GM19395 (cell line): ENCODE results near the gene NOLC1.
A peak's percentile ranks its signal among the peaks of the same experiment; 100 is the strongest.

ENCODE experiments used
- ATAC-seq: cut with Tn5 transposase; IDR thresholded peaks from one replicate; pipeline ENCODE4 v1.9.1; 2021; ENCODE audit warnings: mild to moderate bottlenecking, moderate library complexity; ENCODE audit not compliant: unreplicated experiment

The NOLC1 gene

DNA sequence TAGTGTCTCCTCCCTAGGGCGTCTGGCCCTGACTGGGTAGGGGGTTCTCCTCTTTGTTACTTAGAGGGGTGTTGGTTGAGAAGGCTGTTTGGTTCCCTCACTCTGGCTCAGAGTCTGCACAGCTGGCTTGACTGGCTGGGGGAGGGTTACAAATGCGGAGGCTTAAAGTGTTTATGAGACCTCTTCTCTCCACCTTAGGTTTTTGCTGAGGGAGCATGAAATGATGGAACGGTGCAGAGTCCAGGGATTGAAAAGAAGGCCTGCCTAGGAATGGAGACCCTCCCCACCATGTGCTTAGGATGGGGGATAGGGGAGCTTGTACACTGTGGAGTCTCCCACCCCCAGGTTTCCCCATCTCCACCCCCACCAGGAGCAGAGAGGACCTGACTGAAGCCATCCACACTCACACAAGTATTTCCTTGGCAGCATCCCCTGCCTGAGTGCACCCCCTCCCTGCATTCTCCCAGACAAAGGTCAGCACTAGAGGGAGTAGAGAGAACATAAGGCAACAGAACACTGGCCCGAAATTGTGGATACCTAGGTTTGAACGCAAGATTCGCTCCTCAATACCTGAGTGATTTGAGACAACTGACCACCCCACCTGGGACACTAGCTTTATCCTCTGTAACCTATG, 30.3 kb upstream of the NOLC1 start:
- ATAC-seq = no peak

DNA sequence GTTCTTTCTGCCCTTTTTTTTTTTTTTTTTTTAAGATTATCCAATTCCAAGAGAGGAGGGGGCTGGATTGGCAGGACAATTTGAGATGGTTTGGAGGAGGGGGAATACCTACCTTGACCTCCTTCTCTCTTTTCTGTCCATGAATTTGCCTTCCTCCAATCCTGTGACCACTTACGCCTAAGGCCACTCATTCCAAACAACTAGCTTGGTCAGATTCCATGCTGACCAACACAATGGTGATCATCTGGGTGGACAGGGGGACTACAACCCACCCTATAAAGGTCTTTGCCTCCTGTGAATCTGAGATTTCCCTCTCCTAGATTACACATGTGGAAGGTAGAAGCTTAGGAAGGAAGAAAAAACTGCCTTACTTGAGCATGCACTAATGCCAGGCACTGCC, 29.7 kb upstream of the NOLC1 start:
- no peak for ATAC-seq

DNA sequence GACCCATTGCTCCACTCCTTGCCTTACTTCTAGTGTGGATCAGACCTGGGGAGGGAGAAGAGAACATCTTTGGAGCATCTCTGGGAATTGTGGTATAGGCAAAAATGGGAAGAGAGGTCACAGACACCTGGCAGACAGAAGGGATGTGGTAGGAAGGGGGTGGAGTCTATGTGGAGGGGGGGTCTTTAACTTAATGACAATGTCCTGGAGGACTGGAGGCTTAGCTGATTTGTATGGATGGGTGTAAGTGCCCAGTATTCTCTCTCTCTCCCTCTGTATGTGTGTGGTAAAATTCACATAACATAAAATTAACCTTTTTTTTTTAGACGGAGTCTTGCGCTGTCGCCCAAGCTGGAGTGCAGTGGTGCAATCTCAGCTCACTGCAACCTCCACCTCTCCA, 29.0 kb upstream of the NOLC1 start:
- no peak for ATAC-seq

DNA sequence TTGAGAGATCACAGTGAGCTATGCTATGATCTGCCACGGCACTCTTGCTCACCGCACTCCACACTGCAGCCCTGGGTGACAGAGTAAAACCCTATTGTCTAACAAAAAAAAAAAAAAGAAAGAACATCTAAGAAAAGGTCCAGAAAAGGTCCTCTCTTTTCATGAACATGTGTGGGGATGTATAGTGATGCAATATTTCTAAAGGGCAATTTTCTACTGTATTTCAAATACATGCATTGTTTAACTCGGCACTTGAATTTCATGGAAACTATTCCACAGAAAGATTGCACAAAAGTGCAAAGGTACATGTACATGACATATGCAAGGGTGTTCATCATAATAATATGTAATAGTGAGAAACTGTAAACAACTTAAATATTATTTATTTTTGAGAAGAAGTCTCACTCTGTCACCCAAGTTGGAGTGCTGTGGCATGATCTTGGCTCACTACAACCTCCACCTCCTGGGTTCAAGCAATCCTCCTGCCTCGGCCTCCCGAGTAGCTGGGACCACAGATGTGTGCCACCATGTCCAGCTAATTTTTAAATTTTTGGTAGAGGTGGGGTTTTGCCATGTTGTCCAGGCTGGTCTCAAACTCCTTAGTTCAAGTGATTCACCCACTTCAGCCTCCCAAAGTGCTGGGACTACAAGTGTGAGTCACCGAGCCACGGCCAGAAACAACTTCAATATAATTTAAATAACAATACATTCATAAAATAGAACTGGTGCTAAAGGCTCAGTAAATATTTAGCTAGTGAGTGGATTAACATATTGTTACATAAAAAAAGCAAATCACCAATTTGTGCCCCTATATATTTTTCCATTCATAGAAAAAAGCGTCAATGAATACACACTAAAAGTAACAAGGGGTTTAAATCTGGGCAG, 20.7 kb upstream of the NOLC1 start:
- no peak for ATAC-seq

DNA sequence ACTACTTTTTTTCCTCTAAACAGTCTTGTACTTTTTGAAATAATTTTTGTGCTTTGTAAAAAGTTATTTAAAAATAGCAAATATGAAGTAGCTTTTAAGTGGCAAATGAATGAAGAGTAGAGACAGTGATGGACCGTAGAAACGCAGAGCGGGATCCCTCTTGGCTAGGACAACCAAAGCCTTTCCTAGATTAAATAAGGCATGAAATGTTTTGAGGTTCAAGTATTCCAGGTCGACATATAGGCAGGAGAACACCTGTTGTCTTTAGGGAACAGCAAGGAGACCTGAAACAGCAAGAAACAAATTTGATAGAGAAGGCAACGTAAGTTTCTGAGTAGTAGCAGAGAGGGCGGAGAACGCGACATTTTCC, 20.0 kb upstream of the NOLC1 start:
- ATAC-seq = no peak

DNA sequence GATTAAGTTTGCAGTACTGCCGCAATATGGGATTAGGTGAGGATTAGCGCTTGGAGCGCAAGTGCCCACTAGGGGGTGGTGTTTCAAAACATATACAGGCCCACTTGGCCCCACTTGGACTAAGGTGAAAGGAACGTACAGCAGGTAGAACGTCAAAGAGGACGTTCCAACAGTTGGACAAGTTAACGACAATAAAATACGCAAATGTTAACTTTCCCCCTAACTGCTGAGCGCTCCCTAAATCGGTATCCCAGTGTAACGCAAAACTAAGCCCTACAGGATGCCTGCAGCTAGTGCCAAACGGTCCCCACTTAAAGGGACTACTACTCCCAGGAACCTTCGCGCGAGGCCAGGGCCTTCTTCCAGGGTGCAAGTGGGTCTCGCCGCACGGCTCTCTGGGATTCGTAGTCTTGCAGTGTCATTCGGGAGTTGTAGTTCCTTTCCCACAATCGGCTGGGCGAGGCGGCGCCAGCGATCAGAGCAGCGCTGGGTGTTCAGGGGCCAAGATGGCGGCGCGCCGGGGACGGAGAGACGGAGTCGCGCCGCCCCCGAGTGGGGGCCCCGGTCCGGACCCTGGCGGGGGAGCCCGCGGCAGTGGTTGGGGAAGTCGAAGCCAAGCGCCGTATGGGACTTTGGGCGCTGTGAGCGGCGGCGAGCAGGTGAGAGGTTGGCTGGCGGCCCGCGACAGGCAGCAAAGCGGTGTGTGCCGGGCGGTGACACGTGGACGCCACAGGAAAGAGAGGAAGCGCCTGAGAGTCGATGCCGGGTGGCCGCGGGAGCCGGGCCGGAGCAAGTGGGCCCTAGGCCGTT, 19.4 kb upstream of the NOLC1 start, which contains the start of gene PPRC1:
Gene PPRC1 (plus strand): TSS at position 478 of the 810 bp plus-strand sequence. CDS start 29 bp downstream, at position 507.
- peak; percentile 93 for ATAC-seq

DNA sequence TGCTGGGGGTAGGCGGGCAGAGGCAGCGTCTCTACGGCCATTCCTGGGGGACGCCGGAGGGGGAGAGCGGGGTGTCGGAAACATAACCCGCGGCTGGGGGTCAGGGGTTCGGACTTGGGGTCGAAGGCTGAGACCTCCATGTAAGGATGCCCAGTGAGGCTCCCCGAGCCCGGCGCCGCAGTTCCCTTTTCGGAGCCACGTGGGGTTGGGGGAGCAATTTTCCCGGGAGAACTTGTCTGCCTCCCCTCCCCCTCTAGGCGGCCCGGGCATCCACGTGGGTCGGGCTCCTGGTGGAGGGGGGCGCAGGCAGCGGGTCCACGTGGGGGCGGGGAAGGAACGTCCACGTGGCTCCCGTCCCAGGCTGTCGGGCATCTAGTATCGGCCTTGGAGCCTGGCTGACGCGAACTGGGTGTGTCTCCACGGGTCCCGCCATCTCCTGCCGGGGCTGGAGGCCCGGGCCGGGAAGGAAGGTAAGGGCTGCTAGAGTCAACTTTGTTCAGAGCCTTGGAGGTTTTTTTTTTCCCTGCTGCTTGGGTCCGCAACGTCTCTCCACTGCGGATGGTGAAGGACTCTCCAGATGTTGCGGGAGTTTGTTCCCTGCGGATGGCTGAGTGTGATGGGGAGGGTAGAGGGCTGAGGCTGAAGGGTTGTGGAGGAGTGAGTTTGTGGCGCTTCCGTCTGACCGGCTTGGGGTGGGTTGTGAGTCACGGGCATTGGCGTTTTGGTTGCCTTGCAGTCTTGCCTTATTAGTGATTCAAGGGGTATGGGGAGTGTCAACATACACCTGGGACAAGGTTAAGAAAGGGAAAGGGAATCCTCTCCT, 18.6 kb upstream of the NOLC1 start:
- ATAC-seq = peak; percentile 9

DNA sequence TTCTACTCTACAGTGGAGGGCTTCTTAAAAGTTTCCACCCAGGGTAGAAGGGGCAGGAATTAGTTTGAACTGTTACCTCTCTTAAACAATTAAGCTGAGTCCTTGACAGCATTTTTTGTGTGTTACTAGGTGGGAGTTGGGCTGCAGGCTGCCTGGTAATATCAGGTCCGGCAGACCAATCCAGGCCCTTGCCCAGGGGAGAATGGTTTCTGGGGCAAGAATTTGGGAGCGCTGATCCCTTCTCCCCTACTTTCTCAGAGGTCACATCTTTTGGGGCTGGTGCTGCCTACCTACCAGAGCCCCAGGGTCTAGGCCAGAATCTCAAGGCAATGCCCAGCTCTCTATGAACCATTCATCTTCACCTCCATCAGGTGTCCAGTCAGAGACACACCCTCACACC, 17.8 kb upstream of the NOLC1 start:
- no peak for ATAC-seq

DNA sequence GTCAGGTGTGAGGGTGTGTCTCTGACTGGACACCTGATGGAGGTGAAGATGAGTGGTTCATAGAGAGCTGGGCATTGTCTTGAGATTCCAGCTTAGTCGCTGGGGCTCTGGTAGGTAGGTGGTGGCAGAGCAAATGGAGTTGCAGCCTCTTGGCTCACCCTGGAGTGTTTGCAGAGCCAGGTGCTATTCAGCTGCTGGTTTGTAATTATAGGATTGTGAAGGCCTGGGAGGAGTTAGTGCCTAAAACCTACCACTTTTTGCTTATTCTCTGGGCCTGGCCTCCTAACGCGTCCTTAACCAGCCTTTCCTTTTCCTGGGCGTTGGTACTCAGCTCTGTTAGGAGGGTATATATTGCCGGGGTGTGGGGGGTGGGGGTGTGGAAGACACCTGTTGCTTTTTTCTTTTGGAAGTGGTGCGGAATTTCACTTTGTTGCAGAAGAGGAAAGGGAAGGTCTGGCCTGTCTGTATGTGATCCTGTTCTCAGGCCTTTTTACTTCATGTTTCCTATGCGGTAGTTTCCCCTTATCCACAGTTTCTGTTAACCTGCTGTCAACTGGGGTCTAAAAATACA, 16.1 kb upstream of the NOLC1 start:
- ATAC-seq = no peak

DNA sequence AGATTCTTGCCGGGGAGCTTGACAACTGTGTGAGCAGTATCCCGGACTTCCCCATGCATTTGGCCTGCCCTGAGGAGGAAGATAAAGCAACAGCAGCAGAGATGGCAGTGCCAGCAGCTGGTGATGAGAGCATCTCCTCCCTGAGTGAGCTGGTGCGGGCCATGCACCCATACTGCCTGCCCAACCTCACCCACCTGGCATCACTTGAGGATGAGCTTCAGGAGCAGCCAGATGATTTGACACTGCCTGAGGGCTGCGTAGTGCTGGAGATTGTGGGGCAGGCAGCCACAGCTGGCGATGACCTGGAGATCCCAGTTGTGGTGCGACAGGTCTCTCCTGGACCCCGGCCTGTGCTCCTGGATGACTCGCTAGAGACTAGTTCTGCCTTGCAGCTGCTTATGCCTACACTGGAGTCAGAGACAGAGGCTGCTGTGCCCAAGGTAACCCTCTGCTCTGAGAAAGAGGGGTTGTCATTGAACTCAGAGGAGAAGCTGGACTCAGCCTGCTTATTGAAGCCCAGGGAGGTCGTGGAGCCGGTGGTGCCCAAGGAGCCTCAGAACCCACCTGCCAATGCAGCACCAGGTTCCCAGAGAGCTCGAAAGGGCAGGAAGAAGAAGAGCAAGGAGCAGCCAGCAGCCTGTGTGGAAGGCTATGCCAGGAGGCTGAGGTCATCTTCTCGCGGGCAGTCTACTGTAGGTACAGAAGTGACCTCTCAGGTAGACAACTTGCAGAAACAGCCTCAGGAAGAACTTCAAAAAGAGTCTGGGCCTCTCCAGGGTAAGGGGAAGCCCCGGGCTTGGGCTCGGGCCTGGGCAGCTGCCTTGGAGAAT, 12.7 kb upstream of the NOLC1 start:
- ATAC-seq = no peak

DNA sequence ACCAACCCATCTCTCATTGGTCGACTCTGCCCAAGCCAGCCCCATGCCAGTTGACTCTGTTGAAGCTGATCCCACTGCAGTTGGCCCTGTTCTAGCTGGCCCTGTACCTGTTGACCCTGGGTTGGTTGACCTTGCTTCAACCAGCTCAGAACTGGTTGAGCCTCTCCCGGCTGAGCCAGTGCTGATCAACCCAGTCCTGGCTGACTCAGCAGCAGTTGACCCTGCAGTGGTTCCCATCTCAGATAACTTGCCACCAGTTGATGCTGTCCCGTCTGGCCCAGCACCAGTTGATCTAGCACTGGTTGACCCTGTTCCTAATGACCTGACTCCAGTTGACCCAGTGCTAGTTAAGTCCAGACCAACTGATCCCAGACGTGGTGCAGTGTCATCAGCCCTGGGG, 12.0 kb upstream of the NOLC1 start:
- no peak for ATAC-seq

DNA sequence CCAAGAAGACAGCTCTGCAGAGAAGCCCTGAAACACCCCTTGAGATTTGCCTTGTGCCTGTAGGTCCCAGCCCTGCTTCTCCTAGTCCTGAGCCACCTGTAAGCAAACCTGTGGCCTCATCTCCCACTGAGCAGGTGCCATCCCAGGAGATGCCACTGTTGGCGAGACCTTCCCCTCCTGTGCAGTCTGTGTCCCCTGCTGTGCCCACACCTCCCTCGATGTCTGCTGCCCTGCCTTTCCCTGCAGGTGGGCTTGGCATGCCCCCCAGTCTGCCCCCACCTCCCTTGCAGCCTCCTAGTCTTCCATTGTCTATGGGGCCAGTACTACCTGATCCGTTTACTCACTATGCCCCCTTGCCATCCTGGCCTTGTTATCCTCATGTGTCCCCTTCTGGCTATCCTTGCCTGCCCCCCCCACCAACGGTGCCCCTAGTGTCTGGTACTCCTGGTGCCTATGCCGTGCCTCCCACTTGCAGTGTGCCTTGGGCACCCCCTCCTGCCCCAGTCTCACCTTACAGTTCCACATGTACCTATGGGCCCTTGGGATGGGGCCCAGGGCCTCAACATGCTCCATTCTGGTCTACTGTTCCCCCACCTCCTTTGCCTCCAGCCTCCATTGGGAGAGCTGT, 11.2 kb upstream of the NOLC1 start:
- ATAC-seq = no peak

DNA sequence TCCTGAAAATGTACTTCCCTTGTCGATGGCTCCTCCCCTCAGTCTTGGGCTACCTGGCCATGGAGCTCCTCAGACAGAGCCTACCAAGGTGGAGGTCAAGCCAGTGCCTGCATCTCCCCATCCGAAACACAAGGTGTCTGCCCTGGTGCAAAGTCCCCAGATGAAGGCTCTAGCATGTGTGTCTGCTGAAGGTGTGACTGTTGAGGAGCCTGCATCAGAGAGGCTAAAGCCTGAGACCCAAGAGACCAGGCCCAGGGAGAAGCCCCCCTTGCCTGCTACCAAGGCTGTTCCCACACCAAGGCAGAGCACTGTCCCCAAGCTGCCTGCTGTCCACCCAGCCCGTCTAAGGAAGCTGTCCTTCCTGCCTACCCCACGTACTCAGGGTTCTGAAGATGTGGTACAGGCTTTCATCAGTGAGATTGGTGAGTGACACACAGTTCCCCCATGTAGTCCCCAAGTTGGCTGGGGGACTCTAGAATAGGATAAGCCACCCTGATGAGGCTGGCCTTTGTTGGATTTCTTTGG, 10.5 kb upstream of the NOLC1 start:
- ATAC-seq = no peak

DNA sequence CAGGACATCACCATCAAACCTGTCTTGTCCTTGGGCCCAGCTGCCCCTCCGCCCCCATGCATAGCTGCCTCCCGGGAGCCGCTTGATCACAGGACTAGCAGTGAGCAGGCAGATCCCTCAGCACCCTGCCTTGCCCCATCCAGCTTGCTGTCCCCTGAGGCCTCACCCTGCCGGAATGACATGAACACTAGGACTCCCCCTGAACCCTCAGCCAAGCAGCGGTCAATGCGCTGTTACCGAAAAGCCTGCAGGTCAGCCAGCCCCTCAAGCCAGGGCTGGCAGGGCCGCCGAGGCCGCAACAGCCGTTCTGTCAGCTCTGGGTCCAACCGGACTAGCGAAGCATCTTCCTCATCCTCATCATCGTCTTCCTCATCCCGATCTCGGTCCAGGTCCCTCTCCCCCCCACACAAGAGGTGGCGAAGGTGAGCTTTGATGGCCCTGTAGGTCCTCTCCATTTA, 5.2 kb upstream of the NOLC1 start:
- ATAC-seq = no peak

DNA sequence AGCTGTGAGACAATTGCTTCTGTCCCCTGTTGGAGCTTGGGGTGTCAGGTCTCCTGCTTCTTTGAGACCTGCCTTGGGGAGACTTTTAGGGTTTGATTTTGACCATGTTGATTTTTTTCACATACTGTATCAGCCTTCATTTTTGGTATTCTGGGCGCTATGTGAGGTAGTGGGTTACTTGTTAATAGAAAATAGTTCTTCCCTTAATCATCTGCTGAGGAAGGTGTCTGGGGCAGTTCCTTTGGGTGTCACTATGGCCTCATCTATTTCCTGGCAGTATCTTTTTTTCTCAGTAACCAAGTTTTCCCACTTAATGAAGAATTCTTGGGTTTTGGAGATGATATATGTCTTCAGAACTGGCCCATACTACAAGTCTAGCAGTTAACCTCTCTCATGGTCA, 4.6 kb upstream of the NOLC1 start:
- ATAC-seq = no peak

DNA sequence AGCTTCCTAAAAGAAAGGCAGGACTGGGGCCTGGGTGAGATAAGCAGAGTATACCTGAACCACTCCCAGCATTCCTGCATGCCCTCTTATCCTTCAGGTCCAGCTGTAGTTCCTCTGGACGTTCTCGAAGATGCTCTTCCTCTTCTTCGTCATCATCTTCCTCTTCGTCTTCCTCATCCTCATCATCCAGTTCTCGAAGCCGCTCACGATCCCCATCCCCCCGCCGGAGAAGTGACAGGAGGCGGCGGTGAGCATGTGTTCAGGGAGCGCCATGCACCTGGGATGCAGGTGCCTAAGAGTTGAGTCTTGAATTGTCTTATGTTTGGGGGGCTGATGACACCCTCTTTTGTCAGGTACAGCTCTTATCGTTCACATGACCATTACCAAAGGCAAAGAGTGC, 3.9 kb upstream of the NOLC1 start:
- no peak for ATAC-seq

DNA sequence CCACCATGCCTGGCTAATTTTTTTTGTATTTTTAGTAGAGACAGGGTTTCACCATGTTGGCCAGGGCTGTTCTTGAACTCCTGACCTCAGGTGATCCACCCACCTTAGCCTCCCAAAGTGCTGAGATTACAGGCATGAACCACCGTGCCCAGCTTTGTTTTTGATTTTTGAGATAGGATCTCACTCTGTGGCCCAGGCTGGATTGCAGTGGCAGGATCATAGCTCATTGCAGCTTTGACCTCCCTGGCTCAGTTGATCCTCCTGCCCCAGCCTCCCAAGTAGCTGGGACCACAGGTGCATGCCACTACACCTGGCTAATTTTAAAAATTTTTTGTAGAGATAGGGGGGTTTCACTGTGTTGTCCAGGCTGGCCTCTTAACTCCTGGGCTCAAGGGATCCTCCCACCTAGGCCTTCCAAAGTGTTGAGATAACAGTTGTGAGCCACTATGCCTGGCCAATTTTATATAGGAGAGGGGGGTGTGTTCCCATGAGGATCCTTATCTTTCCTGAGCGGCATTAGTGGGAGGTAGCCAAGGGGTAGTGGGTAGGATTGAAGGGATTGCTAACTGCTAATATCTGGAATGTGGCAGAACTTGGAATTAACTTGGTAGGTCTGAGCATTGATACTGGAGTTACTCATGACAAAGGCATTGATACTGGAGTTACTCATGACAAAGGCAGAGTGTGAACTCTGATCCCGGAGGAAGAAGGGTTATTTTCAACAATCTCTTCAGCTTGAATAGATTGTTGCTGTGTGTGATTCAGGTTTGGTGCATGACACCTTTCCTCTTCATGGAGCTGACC, 1.0 kb upstream of the NOLC1 start:
- no peak for ATAC-seq

DNA sequence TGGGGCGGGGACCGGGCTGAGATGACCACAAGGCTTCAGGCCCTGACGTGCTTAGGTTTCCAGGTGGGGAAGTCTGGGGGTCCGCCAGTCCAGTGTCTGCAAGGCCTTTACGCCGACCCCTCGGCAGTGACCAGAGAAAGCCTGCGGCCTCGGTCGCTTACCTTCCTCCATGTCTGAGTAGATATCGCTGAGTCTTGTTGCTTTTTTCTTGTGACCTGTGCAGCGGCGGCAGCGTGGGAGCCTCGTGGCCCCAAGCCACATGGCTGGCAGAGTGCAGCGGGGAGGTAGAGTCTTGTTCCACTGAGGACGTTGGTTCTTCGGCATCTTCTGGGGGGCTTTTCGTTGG, 329 bp downstream of the NOLC1 start:
- ATAC-seq = peak; percentile 8
